ENCODE data around the gene BIRC2.

GRCh38 chr11:102398297-102398696 lies 51.3 kb downstream of the BIRC2 start:
- TF ChIP-seq CTCF (IDR thresholded peaks at IDR 0.05; ENCODE audit: low read length) (no peak), EZH2 (IDR thresholded peaks at IDR 0.05; ENCODE audit: borderline replicate concordance, low read length) (no peak)

Data from OCI-LY1 (cell line).